GM08714 (cell line): Measurements from ENCODE around the gene ZBTB7C.

ENCODE experiments used
- H3K4me3 ChIP-seq: fragments of 200-500 bp; sonication (Bioruptor generic); 2 replicates; pipeline ENCODE4 v1.5.1; 2014; ENCODE audit warnings: mild to moderate bottlenecking, low read length, inconsistent platforms
- ZNF274 ChIP-seq: IDR thresholded peaks from 2 replicates; pipeline ENCODE4 v1.6.1; 2012; ENCODE audit warnings: mild to moderate bottlenecking, low read depth, low read length

Gene ZBTB7C

GRCh38 chr18:48201337-48202005 lies 207.7 kb downstream of the ZBTB7C start:
- TF ChIP-seq ZNF274, result no peak
- no peak overlapping the region for H3K4me3 ChIP-seq

DNA sequence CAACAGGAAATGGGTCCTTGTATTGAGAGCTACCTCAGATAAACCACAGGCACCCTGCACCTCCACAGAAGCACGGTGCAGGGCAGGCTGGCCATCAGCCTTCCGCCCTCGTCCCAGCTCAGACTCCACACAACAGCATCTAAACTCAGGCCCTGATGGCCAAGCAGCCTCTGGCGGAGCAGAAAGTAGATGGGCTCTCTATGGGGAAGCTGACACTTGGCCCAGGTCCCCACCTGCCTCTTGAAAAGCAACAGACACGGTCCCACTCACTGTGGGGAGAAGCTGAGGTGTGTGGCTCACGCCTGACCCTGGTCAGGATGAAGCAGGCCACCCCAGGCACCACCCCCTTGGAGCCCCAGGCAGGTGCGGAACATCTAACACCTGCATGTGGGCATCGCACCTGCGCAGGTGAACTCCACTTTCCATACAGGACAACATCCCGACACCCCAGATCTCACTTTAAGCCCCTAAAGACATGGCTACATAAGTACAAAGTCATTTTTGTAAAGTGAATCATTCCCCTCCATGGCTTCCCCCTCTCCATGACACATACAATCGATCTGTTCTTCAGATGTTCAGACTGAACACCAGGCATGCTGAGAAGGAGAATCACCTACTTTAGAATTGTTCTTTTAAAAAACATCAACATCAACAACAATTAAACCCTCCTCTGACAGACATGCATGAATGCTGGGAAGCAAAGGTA lies 208.4 kb downstream of the ZBTB7C start:
- no peak for TF ChIP-seq ZNF274
- no peak overlapping the region for H3K4me3 ChIP-seq

DNA sequence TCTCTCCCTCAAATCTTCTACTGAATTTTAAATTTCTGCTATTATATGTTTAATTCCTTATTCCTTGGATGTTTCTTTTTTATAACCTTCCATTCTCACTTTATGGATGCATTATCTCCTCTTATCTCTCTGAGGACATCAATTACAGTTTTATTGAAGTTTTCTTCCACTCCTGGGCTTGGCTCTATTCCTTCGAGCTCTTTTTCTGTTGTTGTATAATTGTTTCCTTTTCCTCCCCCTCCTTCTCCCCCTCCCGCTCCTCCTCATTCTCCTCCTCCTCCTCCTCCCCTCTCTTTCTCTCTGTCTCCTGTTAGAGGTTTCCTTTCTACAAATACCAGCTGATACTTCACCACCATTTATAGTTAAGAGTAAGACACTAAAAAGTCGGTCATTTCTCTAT lies 209.8 kb downstream of the ZBTB7C start:
- TF ChIP-seq ZNF274, result no peak
- H3K4me3 ChIP-seq, result no peak overlapping the region

DNA sequence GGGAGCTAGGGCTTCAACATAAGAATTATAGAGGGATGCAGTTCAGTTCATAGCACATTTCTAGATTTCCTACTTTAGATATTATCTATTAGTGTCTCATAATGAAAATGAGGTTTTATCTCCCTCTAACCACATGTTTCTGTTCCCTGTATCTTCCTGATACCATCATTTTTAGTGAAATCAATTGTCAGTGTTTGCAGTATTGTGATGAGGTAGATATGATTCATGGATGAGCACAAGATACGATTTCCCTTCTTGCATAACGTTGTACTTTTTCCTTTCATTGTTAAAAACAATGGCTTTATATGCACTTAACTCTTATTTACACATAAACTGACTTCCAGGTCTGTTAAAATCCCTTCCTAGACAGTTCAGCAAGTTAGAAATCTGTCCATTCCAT lies 211.4 kb downstream of the ZBTB7C start:
- TF ChIP-seq ZNF274, result no peak
- H3K4me3 ChIP-seq, result no peak overlapping the region

DNA sequence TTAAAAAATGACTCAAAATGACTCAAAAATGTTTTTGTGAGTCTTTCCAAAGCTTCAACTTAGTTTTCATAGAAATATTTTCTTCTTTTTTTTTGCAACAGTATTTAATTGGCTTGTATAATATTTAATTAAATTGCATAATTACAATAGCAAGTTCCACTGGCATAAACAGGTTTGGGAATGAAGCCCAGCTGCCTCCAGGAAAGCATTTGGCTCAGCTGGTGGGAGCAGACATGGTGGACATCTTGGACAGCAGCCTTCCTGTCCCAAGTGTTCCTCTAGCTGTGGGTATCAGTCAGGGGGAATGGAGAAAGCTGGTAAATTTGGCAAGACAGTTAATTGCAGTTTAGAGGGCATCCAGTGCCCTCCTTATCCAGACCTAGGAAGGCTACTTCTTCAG lies 213.4 kb downstream of the ZBTB7C start:
- no peak overlapping the region for H3K4me3 ChIP-seq
- no peak for TF ChIP-seq ZNF274

GRCh38 chr18:48194591-48195181 lies 214.5 kb downstream of the ZBTB7C start:
- no peak for TF ChIP-seq ZNF274
- no peak overlapping the region for H3K4me3 ChIP-seq

DNA sequence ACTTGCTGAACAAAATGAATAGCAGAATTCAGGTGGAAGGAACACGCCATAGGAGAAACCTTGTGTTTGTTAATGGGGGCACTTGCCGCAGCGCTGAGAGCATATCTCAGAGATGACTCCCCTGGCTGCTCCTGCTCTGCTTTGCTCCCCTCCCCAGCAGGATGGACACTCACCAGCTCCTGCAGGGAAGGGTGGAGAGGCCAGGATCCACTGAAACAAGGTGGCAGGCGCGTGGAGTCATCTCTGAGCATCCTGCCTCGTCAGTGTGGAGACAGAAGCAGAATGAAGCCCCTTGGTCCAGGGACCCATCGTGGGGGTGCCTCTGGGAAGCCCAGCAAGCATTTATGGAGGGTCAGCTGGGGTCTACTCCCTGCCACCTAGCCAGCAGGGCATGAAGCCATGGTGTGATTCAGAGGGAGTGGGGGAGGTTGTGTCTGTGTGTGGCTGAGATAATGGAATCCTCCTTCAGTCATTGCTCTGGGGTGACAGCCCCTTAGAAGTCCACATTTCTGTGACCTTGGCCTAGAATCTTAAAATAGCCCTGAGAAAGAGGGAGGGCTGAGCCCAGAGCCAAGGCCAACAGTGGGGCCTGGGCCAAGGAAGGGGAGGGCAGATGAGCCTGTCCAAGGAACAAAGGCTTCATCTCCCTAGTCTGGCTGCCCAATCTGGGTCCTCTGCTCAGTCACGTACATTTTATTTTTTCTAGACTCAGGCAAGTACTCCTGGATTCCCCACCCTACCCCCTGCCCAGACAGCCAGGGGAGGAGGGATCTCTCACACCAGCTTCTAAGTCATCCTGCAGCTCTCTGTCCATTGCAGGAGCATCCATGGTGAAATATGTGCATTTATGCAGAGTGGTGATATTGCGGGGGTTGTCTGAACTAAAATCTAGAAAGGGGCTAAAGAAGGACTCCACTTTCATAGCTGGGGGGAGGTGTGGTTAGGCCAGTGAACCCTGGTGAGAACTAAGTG lies 215.4 kb downstream of the ZBTB7C start:
- H3K4me3 ChIP-seq, result no peak overlapping the region
- no peak for TF ChIP-seq ZNF274

DNA sequence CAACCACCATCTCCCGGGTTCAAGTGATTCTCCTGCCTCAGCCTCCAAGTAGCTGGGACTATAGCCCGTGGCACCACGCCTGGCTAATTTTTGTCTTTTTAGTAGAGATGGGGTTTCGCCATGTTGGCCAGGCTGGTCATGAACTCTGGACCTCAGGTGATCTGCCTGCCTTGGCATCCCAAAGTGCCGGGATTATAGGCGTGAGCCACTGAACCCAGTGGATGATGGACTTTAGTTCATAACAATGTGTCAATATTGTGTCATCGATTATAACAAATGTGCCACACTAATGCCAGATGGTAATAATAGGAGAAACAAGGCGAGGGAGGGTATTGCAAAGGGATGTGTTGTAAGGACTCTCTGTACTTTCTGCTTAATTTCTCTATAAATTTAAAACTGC lies 216.6 kb downstream of the ZBTB7C start:
- no peak overlapping the region for H3K4me3 ChIP-seq
- no peak for TF ChIP-seq ZNF274

GRCh38 chr18:48191494-48191893 lies 217.7 kb downstream of the ZBTB7C start:
- H3K4me3 ChIP-seq, result no peak overlapping the region
- no peak for TF ChIP-seq ZNF274

GRCh38 chr18:48190994-48191393 lies 218.2 kb downstream of the ZBTB7C start:
- no peak for TF ChIP-seq ZNF274
- no peak overlapping the region for H3K4me3 ChIP-seq

DNA sequence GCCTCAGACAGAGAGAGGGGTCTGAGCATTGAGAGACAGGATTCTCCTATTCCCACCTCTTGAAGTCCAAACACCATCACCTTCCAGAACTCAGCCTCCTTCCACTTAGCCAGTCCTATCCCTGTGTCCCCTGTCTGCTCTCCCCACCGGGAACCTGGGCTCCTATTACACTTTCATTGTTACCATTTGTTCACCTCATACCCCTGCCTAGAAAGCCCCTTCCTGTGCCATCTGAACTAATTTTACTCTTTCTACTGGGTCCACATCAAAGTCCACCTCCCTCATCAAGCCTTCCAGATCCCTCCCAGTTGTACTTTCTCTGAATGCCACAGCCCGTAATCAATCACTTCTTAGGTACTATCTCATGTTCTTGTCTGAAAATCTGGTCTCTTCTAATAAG lies 220.6 kb downstream of the ZBTB7C start:
- no peak overlapping the region for H3K4me3 ChIP-seq
- TF ChIP-seq ZNF274, result no peak

GRCh38 chr18:48186861-48187260 lies 222.3 kb downstream of the ZBTB7C start:
- H3K4me3 ChIP-seq, result no peak overlapping the region
- TF ChIP-seq ZNF274, result no peak

DNA sequence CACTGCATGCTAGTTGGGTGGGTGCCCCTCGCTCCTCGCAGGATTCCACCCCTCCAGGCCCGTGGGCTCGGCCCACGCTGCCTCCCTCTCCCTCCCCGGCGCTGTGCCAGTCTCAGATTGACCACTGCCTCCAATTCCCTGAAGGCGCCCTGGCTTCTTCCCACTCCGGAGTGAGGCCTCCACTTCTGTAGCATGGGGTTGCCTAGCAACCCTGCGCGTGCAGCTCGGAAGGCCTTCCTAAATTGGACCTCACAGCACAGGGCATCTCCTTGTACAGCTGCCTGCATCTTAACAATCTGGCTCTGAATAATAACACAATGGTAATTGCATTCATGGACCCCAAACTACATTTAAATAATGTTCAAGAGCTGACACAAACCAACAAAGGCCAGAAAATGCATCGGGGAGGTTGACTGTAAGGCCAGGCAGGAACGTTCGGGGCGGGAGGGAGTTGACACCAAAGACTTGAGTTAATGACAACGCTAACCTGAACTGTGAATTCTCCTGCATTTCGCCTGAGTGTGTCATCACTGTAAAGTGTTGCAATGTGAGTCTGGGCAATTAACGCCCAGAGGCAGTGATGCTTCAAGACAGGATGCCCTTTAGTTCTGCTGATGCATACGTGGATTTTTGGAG lies 222.9 kb downstream of the ZBTB7C start:
- H3K4me3 ChIP-seq, result no peak overlapping the region
- TF ChIP-seq ZNF274, result no peak

GRCh38 chr18:48184118-48184517 lies 225.1 kb downstream of the ZBTB7C start:
- no peak overlapping the region for H3K4me3 ChIP-seq
- TF ChIP-seq ZNF274, result no peak
